HEK293 (cell line): ENCODE data around the gene SYS1.

ENCODE experiments used
- CTCF ChIA-PET: fragments of 350-600 bp; formaldehyde crosslinking; extraction: SDS; loops from one replicate; lab custom pipeline; 2021; ENCODE audit warnings: antibody characterized with exemption; lab: Yijun Ruan, JAX
- POLR2A ChIA-PET: fragments of 300-600 bp; formaldehyde crosslinking; extraction: SDS; loops from one replicate; lab custom pipeline; 2020; ENCODE audit warnings: antibody characterized with exemption, inconsistent platforms; lab: Yijun Ruan, JAX
- H3K27ac ChIP-seq: fragments of 200-500 bp; sonication (Bioruptor generic); 2 replicates; pipeline ENCODE4 v1.5.1; 2014; ENCODE audit warnings: low read depth, low read length, control low read depth, inconsistent platforms; ENCODE audit errors: extremely low read depth
- H3K36me3 ChIP-seq, 2 experiments: fragments of 200-500 bp in 1 of 2; sonication (Bioruptor generic) in 1 of 2; 1 replicate in 1 of 2; 2 replicates in 1 of 2; pipeline ENCODE4 v1.5.1; 2014 to 2017; ENCODE audit warnings: inconsistent platforms in 2 of 2, low read length in 2 of 2; ENCODE audit not compliant: control insufficient read depth in 2 of 2, insufficient read depth in 1 of 2
- H3K4me1 ChIP-seq: fragments of 200-500 bp; sonication (Bioruptor generic); 2 replicates; pipeline ENCODE4 v1.5.1; 2014; ENCODE audit warnings: mild to moderate bottlenecking, low read length, inconsistent platforms; ENCODE audit not compliant: control insufficient read depth, insufficient read depth
- H3K4me3 ChIP-seq: 2 replicates; pipeline ENCODE4 v1.5.1; 2011; ENCODE audit warnings: low read depth, mild to moderate bottlenecking, control low read depth, low read length, moderate library complexity
- H3K9me3 ChIP-seq: fragments of 200-500 bp; sonication (Bioruptor generic); 2 replicates; pipeline ENCODE4 v1.5.1; 2014; ENCODE audit warnings: low read depth, low read length, inconsistent platforms; ENCODE audit not compliant: control insufficient read depth, insufficient read depth
- IKZF3 ChIP-seq: fragments of 450-650 bp; IDR thresholded peaks from 2 replicates; pipeline ENCODE4 v1.5.0; 2018; ENCODE audit warnings: missing biosample characterization, mild to moderate bottlenecking, missing genetic modification characterization, moderate library complexity
- KLF10 ChIP-seq: fragments of 450-650 bp; IDR thresholded peaks from 2 replicates; pipeline ENCODE4 v1.5.1; 2018; ENCODE audit warnings: missing biosample characterization, mild to moderate bottlenecking, missing genetic modification characterization
- OVOL3 ChIP-seq: fragments of 450-650 bp; formaldehyde crosslinking; IDR thresholded peaks from 2 replicates; pipeline ENCODE4 v1.5.1; 2016; ENCODE audit warnings: missing biosample characterization, missing genetic modification characterization
- ZBTB21 ChIP-seq: fragments of 450-650 bp; formaldehyde crosslinking; IDR thresholded peaks from 2 replicates; pipeline ENCODE4 v1.5.1; 2017; ENCODE audit warnings: missing biosample characterization, missing genetic modification characterization
- ZBTB8A ChIP-seq: fragments of 450-650 bp; formaldehyde crosslinking; IDR thresholded peaks from 2 replicates; pipeline ENCODE4 v1.5.1; 2016; ENCODE audit warnings: missing biosample characterization, missing genetic modification characterization
- ZNF10 ChIP-seq: fragments of 450-650 bp; formaldehyde crosslinking; IDR thresholded peaks from 2 replicates; pipeline ENCODE4 v1.5.1; 2017; ENCODE audit warnings: missing biosample characterization, missing genetic modification characterization
- ZNF140 ChIP-seq: fragments of 450-650 bp; formaldehyde crosslinking; IDR thresholded peaks from 2 replicates; pipeline ENCODE4 v1.5.1; 2016; ENCODE audit warnings: missing biosample characterization, missing genetic modification characterization
- ZNF239 ChIP-seq: fragments of 450-650 bp; formaldehyde crosslinking; IDR thresholded peaks from 2 replicates; pipeline ENCODE4 v1.5.1; 2016; ENCODE audit warnings: missing biosample characterization, missing genetic modification characterization
- ZNF335 ChIP-seq: fragments of 450-650 bp; formaldehyde crosslinking; conservative IDR thresholded peaks from 2 replicates; pipeline ENCODE4 v1.5.1; 2016; ENCODE audit warnings: missing biosample characterization, missing genetic modification characterization
- ZNF394 ChIP-seq: fragments of 450-650 bp; formaldehyde crosslinking; IDR thresholded peaks from 2 replicates; pipeline ENCODE4 v1.5.1; 2016; ENCODE audit warnings: missing biosample characterization, missing genetic modification characterization, mild to moderate bottlenecking, moderate library complexity, borderline replicate concordance
- ZNF416 ChIP-seq: fragments of 450-650 bp; formaldehyde crosslinking; IDR thresholded peaks from 2 replicates; pipeline ENCODE4 v1.5.1; 2016; ENCODE audit warnings: missing biosample characterization, missing genetic modification characterization
- ZNF626 ChIP-seq: fragments of 450-650 bp; sonication (Bioruptor Pico); formaldehyde crosslinking; IDR thresholded peaks from 2 replicates; pipeline ENCODE4 v1.5.1; 2018; ENCODE audit warnings: missing biosample characterization, missing genetic modification characterization, inconsistent platforms
- ZNF654 ChIP-seq: fragments of 450-650 bp; formaldehyde crosslinking; IDR thresholded peaks from 2 replicates; pipeline ENCODE4 v1.5.1; 2016; ENCODE audit warnings: low read depth, missing biosample characterization, missing genetic modification characterization
- ZNF701 ChIP-seq: fragments of 450-650 bp; formaldehyde crosslinking; IDR thresholded peaks from 2 replicates; pipeline ENCODE4 v1.5.1; 2016; ENCODE audit warnings: missing biosample characterization, missing genetic modification characterization
- TF ChIP-seq, protein P1 (sequence below): fragments of 450-650 bp; formaldehyde crosslinking; IDR thresholded peaks from 2 replicates; pipeline ENCODE4 v1.5.1; 2017; ENCODE audit warnings: missing biosample characterization, missing genetic modification characterization
- TF ChIP-seq, protein P2 (sequence below): fragments of 450-650 bp; formaldehyde crosslinking; IDR thresholded peaks from 2 replicates; pipeline ENCODE4 v1.5.1; 2016; ENCODE audit warnings: missing biosample characterization, missing genetic modification characterization
- TF ChIP-seq, protein P3 (sequence below): fragments of 450-650 bp; formaldehyde crosslinking; IDR thresholded peaks from 2 replicates; pipeline ENCODE4 v1.5.1; 2016; ENCODE audit warnings: missing biosample characterization, missing genetic modification characterization, borderline replicate concordance
- TF ChIP-seq, protein P4 (sequence below): fragments of 450-650 bp; formaldehyde crosslinking; IDR thresholded peaks from 2 replicates; pipeline ENCODE4; 2016; ENCODE audit warnings: missing biosample characterization, missing genetic modification characterization
- TF ChIP-seq, protein P5 (sequence below): fragments of 450-650 bp; formaldehyde crosslinking; IDR thresholded peaks from 2 replicates; pipeline ENCODE4 v1.5.1; 2016; ENCODE audit warnings: missing biosample characterization, missing genetic modification characterization

SYS1 gene

DNA sequence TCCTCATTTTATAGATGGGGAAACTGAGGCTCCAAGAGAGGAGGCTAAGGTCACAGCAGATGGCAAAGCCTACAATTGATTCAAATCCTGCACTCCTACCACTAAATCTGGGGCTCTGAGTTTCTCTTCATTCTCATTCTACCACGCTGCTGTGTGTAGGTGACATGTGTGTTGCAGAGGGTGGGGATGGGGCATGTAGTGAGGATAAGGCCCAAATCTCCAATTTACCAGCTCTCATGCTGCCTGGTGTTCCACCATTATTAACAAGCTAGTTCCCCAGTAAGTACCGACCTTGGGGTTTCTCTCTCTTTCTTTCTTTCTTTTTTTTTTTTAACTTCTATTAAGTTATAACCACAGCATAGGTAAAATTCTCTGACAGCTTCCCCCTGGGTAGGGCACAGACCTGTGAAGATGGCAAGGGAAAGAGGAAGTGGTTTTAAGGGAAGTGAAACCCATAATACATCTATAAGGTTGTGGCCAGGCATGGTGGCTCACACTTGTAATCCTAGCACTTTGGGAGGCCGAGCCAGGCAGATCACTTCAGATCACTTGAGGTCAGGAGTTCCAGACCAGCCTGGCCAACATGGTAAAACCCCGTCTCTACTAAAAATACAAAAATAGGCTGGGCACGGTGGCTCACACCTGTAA is 41.9 kb upstream of the SYS1 start (continued):
- TF ChIP-seq, protein P1, sequence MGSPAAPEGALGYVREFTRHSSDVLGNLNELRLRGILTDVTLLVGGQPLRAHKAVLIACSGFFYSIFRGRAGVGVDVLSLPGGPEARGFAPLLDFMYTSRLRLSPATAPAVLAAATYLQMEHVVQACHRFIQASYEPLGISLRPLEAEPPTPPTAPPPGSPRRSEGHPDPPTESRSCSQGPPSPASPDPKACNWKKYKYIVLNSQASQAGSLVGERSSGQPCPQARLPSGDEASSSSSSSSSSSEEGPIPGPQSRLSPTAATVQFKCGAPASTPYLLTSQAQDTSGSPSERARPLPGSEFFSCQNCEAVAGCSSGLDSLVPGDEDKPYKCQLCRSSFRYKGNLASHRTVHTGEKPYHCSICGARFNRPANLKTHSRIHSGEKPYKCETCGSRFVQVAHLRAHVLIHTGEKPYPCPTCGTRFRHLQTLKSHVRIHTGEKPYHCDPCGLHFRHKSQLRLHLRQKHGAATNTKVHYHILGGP, result no peak
- TF ChIP-seq ZBTB21 (tag by site-specific recombination) (no peak), IKZF3 (tag by site-specific recombination) (no peak), ZNF416 (no peak), ZNF335 (tag by site-specific recombination) (no peak), ZNF140 (tag by site-specific recombination) (no peak), ZBTB8A (tag by site-specific recombination) (no peak), ZNF701 (tag by site-specific recombination) (no peak), ZNF626 (tag by site-specific recombination) (no peak)
- TF ChIP-seq, protein P2, sequence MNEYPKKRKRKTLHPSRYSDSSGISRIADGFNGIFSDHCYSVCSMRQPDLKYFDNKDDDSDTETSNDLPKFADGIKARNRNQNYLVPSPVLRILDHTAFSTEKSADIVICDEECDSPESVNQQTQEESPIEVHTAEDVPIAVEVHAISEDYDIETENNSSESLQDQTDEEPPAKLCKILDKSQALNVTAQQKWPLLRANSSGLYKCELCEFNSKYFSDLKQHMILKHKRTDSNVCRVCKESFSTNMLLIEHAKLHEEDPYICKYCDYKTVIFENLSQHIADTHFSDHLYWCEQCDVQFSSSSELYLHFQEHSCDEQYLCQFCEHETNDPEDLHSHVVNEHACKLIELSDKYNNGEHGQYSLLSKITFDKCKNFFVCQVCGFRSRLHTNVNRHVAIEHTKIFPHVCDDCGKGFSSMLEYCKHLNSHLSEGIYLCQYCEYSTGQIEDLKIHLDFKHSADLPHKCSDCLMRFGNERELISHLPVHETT (tag by site-specific recombination), result no peak

DNA sequence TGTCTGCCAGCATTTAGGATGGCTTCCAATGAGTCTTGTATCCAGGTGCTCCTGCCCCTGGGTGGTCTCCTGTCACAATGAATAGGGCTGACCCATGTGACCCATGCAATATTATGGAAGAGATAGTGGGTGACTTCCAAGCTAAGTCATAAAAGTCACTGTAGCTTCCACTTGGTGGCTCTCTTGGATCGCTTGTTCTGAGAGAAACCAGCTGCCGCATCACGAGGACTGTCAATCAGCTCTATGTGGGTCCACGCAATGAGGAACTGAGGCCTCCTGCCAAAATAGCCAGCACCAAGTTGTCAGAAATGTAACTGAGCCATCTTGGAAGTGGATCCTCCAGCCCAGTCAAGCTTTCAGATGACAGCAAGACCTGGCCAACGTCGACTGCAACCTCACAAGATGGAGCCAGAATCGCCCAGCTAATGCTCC is 40.0 kb upstream of the SYS1 start:
- H3K9me3 ChIP-seq, result no peaks in the 10 kb centered on the region
- H3K4me1 ChIP-seq, result no peaks in the 10 kb centered on the region; the same call in 1 of the 2 replicates
- no peak overlapping the region for H3K27ac ChIP-seq
- CTCF ChIA-PET, result interaction anchor here (0.6 to 6.3 kb wide), 10 partner anchors 10 to 448 kb away, joined by 3 to 53 read pairs (median 4); partner anchors contain the start of gene SYS1
- H3K36me3 ChIP-seq, result peaks cover 0 to 17% of the 10 kb centered on the region in 2 experiments; a peak in 1 of 3 replicates
- POLR2A ChIA-PET, result interaction anchor here (0.7 to 1.4 kb wide), 5 partner anchors 25 to 114 kb away, joined by 3 to 7 read pairs (median 3); no protein-coding TSS in a partner anchor
- H3K4me3 ChIP-seq, result no peak overlapping the region
- TF ChIP-seq ZNF10 (no peak), ZNF654 (tag by site-specific recombination) (peak; percentile 59), ZNF239 (no peak), KLF10 (tag by site-specific recombination) (no peak), ZNF394 (no peak), OVOL3 (no peak)
- TF ChIP-seq, protein P3, sequence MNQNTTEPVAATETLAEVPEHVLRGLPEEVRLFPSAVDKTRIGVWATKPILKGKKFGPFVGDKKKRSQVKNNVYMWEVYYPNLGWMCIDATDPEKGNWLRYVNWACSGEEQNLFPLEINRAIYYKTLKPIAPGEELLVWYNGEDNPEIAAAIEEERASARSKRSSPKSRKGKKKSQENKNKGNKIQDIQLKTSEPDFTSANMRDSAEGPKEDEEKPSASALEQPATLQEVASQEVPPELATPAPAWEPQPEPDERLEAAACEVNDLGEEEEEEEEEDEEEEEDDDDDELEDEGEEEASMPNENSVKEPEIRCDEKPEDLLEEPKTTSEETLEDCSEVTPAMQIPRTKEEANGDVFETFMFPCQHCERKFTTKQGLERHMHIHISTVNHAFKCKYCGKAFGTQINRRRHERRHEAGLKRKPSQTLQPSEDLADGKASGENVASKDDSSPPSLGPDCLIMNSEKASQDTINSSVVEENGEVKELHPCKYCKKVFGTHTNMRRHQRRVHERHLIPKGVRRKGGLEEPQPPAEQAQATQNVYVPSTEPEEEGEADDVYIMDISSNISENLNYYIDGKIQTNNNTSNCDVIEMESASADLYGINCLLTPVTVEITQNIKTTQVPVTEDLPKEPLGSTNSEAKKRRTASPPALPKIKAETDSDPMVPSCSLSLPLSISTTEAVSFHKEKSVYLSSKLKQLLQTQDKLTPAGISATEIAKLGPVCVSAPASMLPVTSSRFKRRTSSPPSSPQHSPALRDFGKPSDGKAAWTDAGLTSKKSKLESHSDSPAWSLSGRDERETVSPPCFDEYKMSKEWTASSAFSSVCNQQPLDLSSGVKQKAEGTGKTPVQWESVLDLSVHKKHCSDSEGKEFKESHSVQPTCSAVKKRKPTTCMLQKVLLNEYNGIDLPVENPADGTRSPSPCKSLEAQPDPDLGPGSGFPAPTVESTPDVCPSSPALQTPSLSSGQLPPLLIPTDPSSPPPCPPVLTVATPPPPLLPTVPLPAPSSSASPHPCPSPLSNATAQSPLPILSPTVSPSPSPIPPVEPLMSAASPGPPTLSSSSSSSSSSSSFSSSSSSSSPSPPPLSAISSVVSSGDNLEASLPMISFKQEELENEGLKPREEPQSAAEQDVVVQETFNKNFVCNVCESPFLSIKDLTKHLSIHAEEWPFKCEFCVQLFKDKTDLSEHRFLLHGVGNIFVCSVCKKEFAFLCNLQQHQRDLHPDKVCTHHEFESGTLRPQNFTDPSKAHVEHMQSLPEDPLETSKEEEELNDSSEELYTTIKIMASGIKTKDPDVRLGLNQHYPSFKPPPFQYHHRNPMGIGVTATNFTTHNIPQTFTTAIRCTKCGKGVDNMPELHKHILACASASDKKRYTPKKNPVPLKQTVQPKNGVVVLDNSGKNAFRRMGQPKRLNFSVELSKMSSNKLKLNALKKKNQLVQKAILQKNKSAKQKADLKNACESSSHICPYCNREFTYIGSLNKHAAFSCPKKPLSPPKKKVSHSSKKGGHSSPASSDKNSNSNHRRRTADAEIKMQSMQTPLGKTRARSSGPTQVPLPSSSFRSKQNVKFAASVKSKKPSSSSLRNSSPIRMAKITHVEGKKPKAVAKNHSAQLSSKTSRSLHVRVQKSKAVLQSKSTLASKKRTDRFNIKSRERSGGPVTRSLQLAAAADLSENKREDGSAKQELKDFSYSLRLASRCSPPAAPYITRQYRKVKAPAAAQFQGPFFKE, result no peak
- TF ChIP-seq, protein P4, sequence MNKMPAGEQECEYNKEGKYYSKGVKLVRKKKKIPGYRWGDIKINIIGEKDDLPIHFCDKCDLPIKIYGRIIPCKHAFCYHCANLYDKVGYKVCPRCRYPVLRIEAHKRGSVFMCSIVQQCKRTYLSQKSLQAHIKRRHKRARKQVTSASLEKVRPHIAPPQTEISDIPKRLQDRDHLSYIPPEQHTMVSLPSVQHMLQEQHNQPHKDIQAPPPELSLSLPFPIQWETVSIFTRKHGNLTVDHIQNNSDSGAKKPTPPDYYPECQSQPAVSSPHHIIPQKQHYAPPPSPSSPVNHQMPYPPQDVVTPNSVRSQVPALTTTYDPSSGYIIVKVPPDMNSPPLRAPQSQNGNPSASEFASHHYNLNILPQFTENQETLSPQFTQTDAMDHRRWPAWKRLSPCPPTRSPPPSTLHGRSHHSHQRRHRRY (tag by site-specific recombination), result no peak
- TF ChIP-seq, protein P5, sequence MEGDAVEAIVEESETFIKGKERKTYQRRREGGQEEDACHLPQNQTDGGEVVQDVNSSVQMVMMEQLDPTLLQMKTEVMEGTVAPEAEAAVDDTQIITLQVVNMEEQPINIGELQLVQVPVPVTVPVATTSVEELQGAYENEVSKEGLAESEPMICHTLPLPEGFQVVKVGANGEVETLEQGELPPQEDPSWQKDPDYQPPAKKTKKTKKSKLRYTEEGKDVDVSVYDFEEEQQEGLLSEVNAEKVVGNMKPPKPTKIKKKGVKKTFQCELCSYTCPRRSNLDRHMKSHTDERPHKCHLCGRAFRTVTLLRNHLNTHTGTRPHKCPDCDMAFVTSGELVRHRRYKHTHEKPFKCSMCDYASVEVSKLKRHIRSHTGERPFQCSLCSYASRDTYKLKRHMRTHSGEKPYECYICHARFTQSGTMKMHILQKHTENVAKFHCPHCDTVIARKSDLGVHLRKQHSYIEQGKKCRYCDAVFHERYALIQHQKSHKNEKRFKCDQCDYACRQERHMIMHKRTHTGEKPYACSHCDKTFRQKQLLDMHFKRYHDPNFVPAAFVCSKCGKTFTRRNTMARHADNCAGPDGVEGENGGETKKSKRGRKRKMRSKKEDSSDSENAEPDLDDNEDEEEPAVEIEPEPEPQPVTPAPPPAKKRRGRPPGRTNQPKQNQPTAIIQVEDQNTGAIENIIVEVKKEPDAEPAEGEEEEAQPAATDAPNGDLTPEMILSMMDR (tag by site-specific recombination), result peak; percentile 35; the same call in 1 of the 2 replicates
